Bronchial epithelial cell (primary cell): ENCODE data around the gene KCNF1. TPM values are rescaled to one million over a fixed set of nuclear protein-coding genes. Genes with fewer than 3 reads are reported as not detected.

ENCODE experiments used
- DNase-seq: peaks from one replicate; pipeline ENCODE4 v3.0.0-alpha.2; 2010; ENCODE audit warnings: low read depth
- FAIRE-seq: peaks from 2 replicates; lab custom pipeline; 2011; peaks lifted over from hg19 to GRCh38; lab: Jason Lieb, UNC
- H3K27me3 ChIP-seq: 2 replicates; pipeline ENCODE4 v1.5.1; 2011; ENCODE audit warnings: low read length; ENCODE audit not compliant: control insufficient read depth, insufficient read depth
- H3K36me3 ChIP-seq: 2 replicates; pipeline ENCODE4 v1.5.1; 2011; ENCODE audit warnings: low read length; ENCODE audit not compliant: control insufficient read depth, insufficient read depth
- H3K4me3 ChIP-seq: 2 replicates; pipeline ENCODE4 v1.5.1; 2011; ENCODE audit warnings: mild to moderate bottlenecking, low read depth, low read length, control low read depth
- CTCF ChIP-seq: IDR thresholded peaks from 2 replicates; pipeline ENCODE4 v1.5.1; 2011; ENCODE audit warnings: mild to moderate bottlenecking, moderate library complexity, low read length, control low read depth, inconsistent platforms; ENCODE audit not compliant: insufficient read depth, severe bottlenecking
- total RNA-seq: library from RNA; depleted of rRNA; stranded (reverse); fragments of >200 nt; gene quantifications from 2 replicates; pipeline ENCODE4 v1.2.1, GENCODE V29; 2014

KCNF1 gene
- total RNA-seq, 1 donor from 2014 or later, result not detected

GRCh38 chr2:10916953-10917352, 5.2 kb downstream of the KCNF1 start:
- DNase-seq (no peak), FAIRE-seq (no peak)
- Histone ChIP-seq H3K36me3 (no peaks in the 10 kb centered on the region), H3K4me3 (no peak overlapping the region), H3K27me3 (peaks cover 14% of the 10 kb centered on the region)
- no peak for TF ChIP-seq CTCF

DNA sequence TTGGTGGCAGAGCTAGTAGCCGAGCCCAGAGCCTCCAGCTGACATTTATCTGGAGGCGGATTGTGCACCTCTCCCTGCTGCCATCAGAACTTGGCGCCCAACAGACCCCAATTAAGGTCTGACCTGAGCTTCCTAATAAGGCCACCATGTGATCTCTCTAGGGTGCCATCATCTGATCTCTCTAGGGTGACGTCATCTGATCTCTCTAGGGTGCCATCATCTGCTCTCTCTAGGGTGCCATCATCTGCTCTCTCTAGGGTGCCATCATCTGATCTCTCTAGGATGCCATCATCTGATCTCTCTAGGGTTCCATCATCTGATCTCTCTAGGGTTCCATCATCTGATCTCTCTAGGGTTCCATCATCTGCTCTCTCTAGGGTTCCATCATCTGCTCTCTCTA, 6.2 kb downstream of the KCNF1 start:
- FAIRE-seq (no peak), DNase-seq (no peak)
- TF ChIP-seq CTCF, result no peak
- peaks cover 8% of the 10 kb centered on the region for H3K27me3 ChIP-seq
- H3K36me3 ChIP-seq, result no peaks in the 10 kb centered on the region
- no peak overlapping the region for H3K4me3 ChIP-seq

- peaks cover 5% of the 10 kb centered on the region for H3K27me3 ChIP-seq
- H3K4me3 ChIP-seq, result no peak overlapping the region
- no peak for FAIRE-seq
Measured at GRCh38 chr2:10918661-10919409, 7.1 kb downstream of the KCNF1 start.

GRCh38 chr2:10919410-10919770, 7.7 kb downstream of the KCNF1 start:
- Histone ChIP-seq H3K27me3 (peaks cover 5% of the 10 kb centered on the region), H3K36me3 (no peaks in the 10 kb centered on the region), H3K4me3 (no peak overlapping the region)
- TF ChIP-seq CTCF, result no peak
- no peak for DNase-seq
- no peak for FAIRE-seq

More at GRCh38 chr2:10918661-10919409, 7.1 kb downstream of the KCNF1 start:
- no peak for DNase-seq
- no peaks in the 10 kb centered on the region for H3K36me3 ChIP-seq
- no peak for TF ChIP-seq CTCF

DNA sequence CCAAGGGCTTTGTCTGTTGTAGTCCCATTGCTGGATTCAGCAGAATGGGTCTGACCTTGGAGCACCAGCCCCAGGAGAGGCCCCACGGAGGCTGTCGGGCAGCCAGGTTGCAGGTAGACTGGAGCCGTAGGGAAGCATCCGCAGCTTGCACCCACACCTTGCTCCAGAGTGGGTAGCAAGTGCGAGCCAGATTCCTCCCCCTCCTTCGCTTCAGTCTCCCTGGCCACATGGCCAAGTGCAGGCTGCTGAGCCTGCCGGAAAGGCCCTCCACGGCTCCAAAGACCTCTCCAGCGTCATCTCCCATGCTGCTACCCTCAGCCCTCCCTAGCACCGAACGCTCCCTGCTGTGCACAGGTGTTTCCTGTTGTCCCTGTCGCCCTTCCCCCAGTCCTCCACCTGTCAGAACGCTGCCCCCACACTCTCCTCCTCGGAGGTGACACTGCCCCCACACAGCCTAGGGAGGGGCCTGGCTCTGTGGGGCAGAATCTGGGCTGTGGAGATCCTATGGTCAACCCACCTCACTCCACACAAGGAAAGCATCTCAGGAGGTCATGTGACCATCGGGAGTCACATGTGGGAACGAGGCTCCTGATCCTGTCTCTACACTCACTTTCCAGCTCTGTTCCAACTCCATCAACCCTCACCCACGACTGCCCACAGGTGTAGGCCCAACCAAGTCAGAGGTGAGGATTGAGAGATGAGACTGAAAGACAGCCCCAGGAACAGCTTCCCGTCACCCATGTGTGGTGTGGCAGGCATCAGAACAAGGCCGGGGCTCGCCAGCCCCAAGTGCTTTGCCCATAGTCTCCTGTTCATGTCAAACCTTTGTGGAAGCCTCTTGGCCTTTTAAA, 8.3 kb downstream of the KCNF1 start:
- peaks cover 7% of the 10 kb centered on the region for H3K27me3 ChIP-seq
- no peak for TF ChIP-seq CTCF
- DNase-seq (no peak), FAIRE-seq (no peak)
- no peak overlapping the region for H3K4me3 ChIP-seq
- no peaks in the 10 kb centered on the region for H3K36me3 ChIP-seq
